Activated CD4-positive, alpha-beta T cell treated with anti-CD3 and anti-CD28 coated beads for 1 hour (primary cell): ENCODE results near the gene FOXL3.
"Not testable (repeated sequence)": the region's sequence is repeated elsewhere in the genome, so short reads cannot be mapped to it uniquely, and the experiment has no call there.

ENCODE experiments used
- DNase-seq: peaks from one replicate; pipeline ENCODE4 v3.0.0-alpha.2; 2020

The FOXL3 gene

GRCh38 chr7:326809-327232 lies 36.9 kb downstream of the FOXL3 start:
- no peak for DNase-seq

- DNase-seq: no peak
Observed at GRCh38 chr7:327233-327931, 37.4 kb downstream of the FOXL3 start.

GRCh38 chr7:327991-328702 lies 38.2 kb downstream of the FOXL3 start:
- no peak for DNase-seq

GRCh38 chr7:329691-330281 lies 39.8 kb downstream of the FOXL3 start:
- no peak for DNase-seq

GRCh38 chr7:330511-331230 lies 40.7 kb downstream of the FOXL3 start:
- DNase-seq: no peak

- no peak for DNase-seq
Observed at GRCh38 chr7:332020-332517, 42.1 kb downstream of the FOXL3 start.

GRCh38 chr7:332646-333392 lies 42.8 kb downstream of the FOXL3 start:
- DNase-seq: peak; percentile 89

- DNase-seq: no peak
Observed at GRCh38 chr7:333393-333764, 43.4 kb downstream of the FOXL3 start.

GRCh38 chr7:334618-335357 lies 44.8 kb downstream of the FOXL3 start:
- DNase-seq: no peak

- DNase-seq: no peak
Observed at GRCh38 chr7:335358-336148, 45.6 kb downstream of the FOXL3 start.

GRCh38 chr7:336149-336533 lies 46.2 kb downstream of the FOXL3 start:
- DNase-seq: not testable (repeated sequence)

GRCh38 chr7:336810-337566 lies 47.0 kb downstream of the FOXL3 start:
- no peak for DNase-seq

- DNase-seq: no peak
Observed at GRCh38 chr7:337567-337951, 47.6 kb downstream of the FOXL3 start.

GRCh38 chr7:338295-339061 lies 48.5 kb downstream of the FOXL3 start:
- no peak for DNase-seq

- no peak for DNase-seq
Observed at GRCh38 chr7:339062-339342, 49.0 kb downstream of the FOXL3 start.

- no peak for DNase-seq
Observed at GRCh38 chr7:339696-340095, 49.7 kb downstream of the FOXL3 start.

GRCh38 chr7:340200-340937 lies 50.4 kb downstream of the FOXL3 start:
- no peak for DNase-seq
